Measurements from ENCODE around the gene COL6A2.

- TF ChIP-seq CTCF (conservative IDR thresholded peaks at IDR 0.05; ENCODE audit: low read depth, low read length) (no peak), EZH2 (IDR thresholded peaks at IDR 0.05; ENCODE audit: borderline replicate concordance, low read depth, low read length, poor library complexity, severe bottlenecking) (no peak)
Measured at GRCh38 chr21:46082713-46082962, 15.3 kb upstream of the COL6A2 start.
